Esophagus squamous epithelium (tissue), 5 donors: ENCODE measurements around the gene PRPF40B. TPM values are rescaled to one million over a fixed set of nuclear protein-coding genes. Genes with fewer than 3 reads are reported as not detected.

Experiments
- DNase-seq: peaks from one replicate; lab custom pipeline; 2025; lab: John Stamatoyannopoulos, UW
- H3K27ac ChIP-seq, 4 donors: fragments of 200-600 bp; sonication (generic); one replicate each; pipeline ENCODE4 v1.5.1; 2016 to 2019; ENCODE audit warnings: mild to moderate bottlenecking in 1 of 4
- H3K27me3 ChIP-seq, 4 donors: fragments of 200-600 bp; sonication (generic); 1 replicate in 3 of 4; 2 replicates in 1 of 4; pipeline versions ENCODE4 v1.5.1 to v1.6.0; 2017 to 2021; ENCODE audit warnings: antibody characterized with exemption in 1 of 4
- H3K36me3 ChIP-seq, 3 donors: fragments of 200-600 bp; sonication (generic); one replicate each; pipeline ENCODE4 v1.5.1; 2016 to 2019
- H3K4me1 ChIP-seq, 3 donors: fragments of 200-600 bp; sonication (generic); one replicate each; pipeline ENCODE4 v1.5.1; 2017 to 2019
- H3K4me3 ChIP-seq, 4 donors: fragments of 200-600 bp; sonication (generic); 1 replicate in 3 of 4; 2 replicates in 1 of 4; pipeline ENCODE4 v1.5.1; 2016 to 2019; ENCODE audit warnings: mild to moderate bottlenecking in 2 of 4, moderate library complexity in 1 of 4
- H3K9me3 ChIP-seq, 3 donors: fragments of 200-600 bp; sonication (generic); one replicate each; pipeline ENCODE4 v1.5.1; 2016 to 2019
- POLR2A ChIP-seq, 4 donors: fragments of 450-650 bp; IDR thresholded peaks; one replicate each; pipeline ENCODE4 v1.6.1; 2017; ENCODE audit warnings: antibody characterized with exemption in 4 of 4, mild to moderate bottlenecking in 4 of 4, moderate library complexity in 3 of 4
- WGBS, 2 donors: methylation state at CpG; one replicate each; pipeline ENCODE4 v1.1.5; 2018; 5-methylcytosine and 5-hydroxymethylcytosine counted together
- intact Hi-C: fragments of 100-400 bp; cut with DNase I; formaldehyde crosslinking; loops from one replicate; pipeline ENCODE4 v1.15.0; 2022
- total RNA-seq, 4 donors: library from RNA; depleted of rRNA; stranded (reverse); fragments of >200 nt; gene quantifications; one replicate each; pipeline ENCODE4 v1.1.0, GENCODE V29; 2016
- TF ChIP-seq, protein P1 (sequence below), 6 experiments: fragments of 450-650 bp in 4 of 6; fragments of 200-600 bp in 2 of 6; sonication (generic) in 2 of 6; IDR thresholded peaks; one replicate each; pipeline ENCODE4 v1.5.1; 2016 to 2019; ENCODE audit warnings: antibody characterized with exemption in 6 of 6, mild to moderate bottlenecking in 4 of 6, moderate library complexity in 4 of 6
- donor health status: DM: yes; HTN: yes; CAD: no.

Gene PRPF40B
- total RNA-seq, 4 donors from 2014 or later, result 5.2 to 14.5 (median 10.2) TPM

DNA sequence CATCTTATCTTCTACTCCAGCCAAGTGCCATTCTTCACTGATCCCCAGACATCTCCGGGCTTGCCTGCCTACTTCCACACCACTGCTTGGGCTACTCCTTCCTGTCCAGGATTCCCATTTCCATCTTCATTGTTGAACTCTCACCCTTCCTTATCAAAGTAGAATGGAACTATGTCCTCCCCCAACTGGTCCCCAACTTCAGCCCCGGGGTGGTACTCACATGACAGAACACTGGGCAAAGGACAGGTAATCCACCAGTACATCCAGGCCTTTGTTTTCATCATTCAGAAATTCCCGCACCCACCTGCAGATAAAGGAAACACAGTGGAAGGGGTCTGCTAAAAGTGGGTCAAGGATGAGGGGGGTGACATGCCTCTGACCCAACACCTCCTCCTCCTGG is 38.4 kb downstream of the PRPF40B start:
- no peaks in the 10 kb centered on the region for H3K27me3 ChIP-seq
- H3K4me1 ChIP-seq, result peaks cover 6 to 60% (median 32%) of the 10 kb centered on the region in 3 donors
- TF ChIP-seq POLR2A (IDR thresholded peaks at IDR 0.05), result no peak
- TF ChIP-seq, protein P1, sequence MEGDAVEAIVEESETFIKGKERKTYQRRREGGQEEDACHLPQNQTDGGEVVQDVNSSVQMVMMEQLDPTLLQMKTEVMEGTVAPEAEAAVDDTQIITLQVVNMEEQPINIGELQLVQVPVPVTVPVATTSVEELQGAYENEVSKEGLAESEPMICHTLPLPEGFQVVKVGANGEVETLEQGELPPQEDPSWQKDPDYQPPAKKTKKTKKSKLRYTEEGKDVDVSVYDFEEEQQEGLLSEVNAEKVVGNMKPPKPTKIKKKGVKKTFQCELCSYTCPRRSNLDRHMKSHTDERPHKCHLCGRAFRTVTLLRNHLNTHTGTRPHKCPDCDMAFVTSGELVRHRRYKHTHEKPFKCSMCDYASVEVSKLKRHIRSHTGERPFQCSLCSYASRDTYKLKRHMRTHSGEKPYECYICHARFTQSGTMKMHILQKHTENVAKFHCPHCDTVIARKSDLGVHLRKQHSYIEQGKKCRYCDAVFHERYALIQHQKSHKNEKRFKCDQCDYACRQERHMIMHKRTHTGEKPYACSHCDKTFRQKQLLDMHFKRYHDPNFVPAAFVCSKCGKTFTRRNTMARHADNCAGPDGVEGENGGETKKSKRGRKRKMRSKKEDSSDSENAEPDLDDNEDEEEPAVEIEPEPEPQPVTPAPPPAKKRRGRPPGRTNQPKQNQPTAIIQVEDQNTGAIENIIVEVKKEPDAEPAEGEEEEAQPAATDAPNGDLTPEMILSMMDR (IDR thresholded peaks at IDR 0.05), result no peak
- H3K4me3 ChIP-seq, result no peak overlapping the region
- intact Hi-C loops, result no loop called here
- no peaks in the 10 kb centered on the region for H3K9me3 ChIP-seq
- 70 to 93% methylated on average over 2 to 3 of the region's 3 CpGs for WGBS, 2 donors
- H3K27ac ChIP-seq, result peak overlapping the region in 1 of 4 donors; percentile 75
- peaks cover 0 to 39% (median 7%) of the 10 kb centered on the region in 3 donors for H3K36me3 ChIP-seq
- DNase-seq, result no peak

GRCh38 chr12:49662998-49663843 is 39.9 kb downstream of the PRPF40B start:
- Histone ChIP-seq H3K4me3 (peak overlapping the region in 1 of 4 donors; percentile 1), H3K27me3 (no peaks in the 10 kb centered on the region), H3K36me3 (peaks cover 0 to 25% (median 4%) of the 10 kb centered on the region in 3 donors), H3K4me1 (peaks cover 6 to 60% (median 32%) of the 10 kb centered on the region in 3 donors), H3K9me3 (no peaks in the 10 kb centered on the region), H3K27ac (peak overlapping the region; percentile 39 to 82 (median 70))
- WGBS, 2 donors, result 40 to 54% methylated on average over 3 of the region's 5 CpGs
- TF ChIP-seq, protein P1 (IDR thresholded peaks at IDR 0.05), result no peak
- TF ChIP-seq POLR2A (IDR thresholded peaks at IDR 0.05), result peak in 1 of 4 donors; percentile 6
- intact Hi-C loops, result no loop called here
- DNase-seq, result no peak

DNA sequence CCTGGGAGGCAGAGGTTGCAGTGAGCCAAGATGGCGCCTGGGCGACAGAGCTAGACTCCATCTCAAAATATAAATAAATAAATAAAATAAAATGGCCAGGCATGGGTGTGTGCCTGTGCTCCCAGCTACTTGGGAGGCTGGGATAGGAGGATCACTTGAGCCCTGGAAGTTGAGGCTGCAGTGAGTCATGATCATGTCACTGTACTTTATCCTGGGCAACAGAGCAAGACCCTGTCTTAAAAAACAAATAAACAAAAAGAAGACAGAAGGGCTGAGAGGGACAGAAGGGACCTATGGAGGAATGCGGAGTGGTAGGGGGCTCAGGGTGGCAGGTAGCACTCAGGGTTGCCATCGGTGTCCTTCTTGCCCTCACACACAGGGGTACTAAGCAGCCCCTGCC is 40.8 kb downstream of the PRPF40B start:
- H3K4me1 ChIP-seq, result peaks cover 6 to 60% (median 32%) of the 10 kb centered on the region in 3 donors
- H3K36me3 ChIP-seq, result peaks cover 0 to 19% (median 0%) of the 10 kb centered on the region in 3 donors
- intact Hi-C loops, result no loop called here
- no peak for TF ChIP-seq POLR2A (IDR thresholded peaks at IDR 0.05)
- TF ChIP-seq, protein P1 (IDR thresholded peaks at IDR 0.05), result no peak
- 91% methylated on average over 4 of the region's 4 CpGs for WGBS, 2 donors
- no peak for DNase-seq
- H3K4me3 ChIP-seq, result no peak overlapping the region
- H3K27me3 ChIP-seq, result no peaks in the 10 kb centered on the region
- peak overlapping the region; percentile 4 to 75 (median 48) for H3K27ac ChIP-seq
- no peaks in the 10 kb centered on the region for H3K9me3 ChIP-seq

DNA sequence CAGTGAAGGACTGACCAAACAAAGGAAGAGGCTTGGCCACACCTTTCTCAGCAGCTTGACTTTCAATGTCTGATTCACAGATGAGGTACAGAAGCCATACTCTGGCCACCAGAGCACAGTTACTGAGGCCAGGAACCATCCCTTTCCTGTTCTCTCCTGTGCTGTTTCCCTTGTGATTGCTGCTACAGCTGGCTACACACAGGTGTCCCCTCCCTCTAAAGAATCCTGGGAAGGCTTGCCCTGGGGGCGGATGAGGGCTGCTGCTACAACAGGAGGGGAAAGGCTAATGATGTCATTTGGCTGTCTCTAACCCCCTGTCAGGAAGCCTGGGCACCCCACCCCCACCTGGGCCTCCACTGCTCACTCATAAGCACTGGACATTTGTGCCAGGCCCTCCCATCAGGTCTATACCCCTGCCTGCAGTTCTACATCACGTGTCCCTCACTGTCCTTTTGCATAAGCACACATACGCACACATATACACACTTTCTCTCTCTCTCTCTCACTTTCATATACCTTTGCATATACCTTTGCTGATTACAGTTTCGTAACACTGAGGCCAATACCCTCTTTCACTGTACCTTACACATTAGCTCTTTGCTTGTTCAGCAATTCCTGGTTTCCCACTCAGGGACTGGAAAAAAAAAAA is 41.4 kb downstream of the PRPF40B start:
- no peak overlapping the region for H3K4me3 ChIP-seq
- H3K9me3 ChIP-seq, result no peaks in the 10 kb centered on the region
- H3K27me3 ChIP-seq, result no peaks in the 10 kb centered on the region
- H3K4me1 ChIP-seq, result peaks cover 6 to 64% (median 32%) of the 10 kb centered on the region in 3 donors
- WGBS, 2 donors, result 54 to 68% methylated on average over 3 to 4 of the region's 4 CpGs
- peaks cover 0 to 17% (median 0%) of the 10 kb centered on the region in 3 donors for H3K36me3 ChIP-seq
- DNase-seq, result no peak
- TF ChIP-seq, protein P1 (IDR thresholded peaks at IDR 0.05), result no peak
- TF ChIP-seq POLR2A (IDR thresholded peaks at IDR 0.05), result no peak
- intact Hi-C loops, result no loop called here
- H3K27ac ChIP-seq, result peak overlapping the region in 3 of 4 donors; percentile 9 to 75 (median 33)
